Mesothelial cell of epicardium (in vitro differentiated cells): Measurements from ENCODE around the gene COL19A1. TPM values are rescaled to one million over a fixed set of nuclear protein-coding genes. Genes with fewer than 3 reads are reported as not detected.

Source experiments
- DNase-seq, 2 experiments: peaks; one replicate each; pipeline ENCODE4 v3.0.0; 2021; ENCODE audit warnings: low spot score in 2 of 2; ENCODE audit not compliant: unreplicated experiment in 2 of 2
- H3K27ac Mint-ChIP-seq: 2 replicates; pipeline ENCODE4 v1.8.0; 2021; ENCODE audit warnings: mixed read lengths
- H3K27me3 Mint-ChIP-seq: 2 replicates; pipeline ENCODE4 v1.8.0; 2021; ENCODE audit warnings: low read depth, mixed read lengths
- H3K36me3 Mint-ChIP-seq: 2 replicates; pipeline ENCODE4 v1.8.0; 2021; ENCODE audit warnings: mixed read lengths
- H3K4me1 Mint-ChIP-seq: 2 replicates; pipeline ENCODE4 v1.8.0; 2021; ENCODE audit warnings: mixed read lengths
- H3K4me3 Mint-ChIP-seq: 2 replicates; pipeline ENCODE4 v1.8.0; 2021; ENCODE audit warnings: mild to moderate bottlenecking, moderate library complexity, mixed read lengths
- H3K9me3 Mint-ChIP-seq: 2 replicates; pipeline ENCODE4 v1.8.0; 2021; ENCODE audit warnings: mixed read lengths
- total RNA-seq: library from RNA; stranded (reverse); gene quantifications from 3 replicates; pipeline ENCODE4 v1.2.1, GENCODE V29; 2021
- TF ChIP-seq, protein P1 (sequence below): fragments of 200-600 bp; sonication (generic); IDR thresholded peaks from one replicate; pipeline ENCODE4 v1.5.0; 2021; ENCODE audit warnings: antibody characterized with exemption; ENCODE audit not compliant: unreplicated experiment

The COL19A1 gene
- total RNA-seq, 1 donor from 2014 or later: 0.25 TPM

DNA sequence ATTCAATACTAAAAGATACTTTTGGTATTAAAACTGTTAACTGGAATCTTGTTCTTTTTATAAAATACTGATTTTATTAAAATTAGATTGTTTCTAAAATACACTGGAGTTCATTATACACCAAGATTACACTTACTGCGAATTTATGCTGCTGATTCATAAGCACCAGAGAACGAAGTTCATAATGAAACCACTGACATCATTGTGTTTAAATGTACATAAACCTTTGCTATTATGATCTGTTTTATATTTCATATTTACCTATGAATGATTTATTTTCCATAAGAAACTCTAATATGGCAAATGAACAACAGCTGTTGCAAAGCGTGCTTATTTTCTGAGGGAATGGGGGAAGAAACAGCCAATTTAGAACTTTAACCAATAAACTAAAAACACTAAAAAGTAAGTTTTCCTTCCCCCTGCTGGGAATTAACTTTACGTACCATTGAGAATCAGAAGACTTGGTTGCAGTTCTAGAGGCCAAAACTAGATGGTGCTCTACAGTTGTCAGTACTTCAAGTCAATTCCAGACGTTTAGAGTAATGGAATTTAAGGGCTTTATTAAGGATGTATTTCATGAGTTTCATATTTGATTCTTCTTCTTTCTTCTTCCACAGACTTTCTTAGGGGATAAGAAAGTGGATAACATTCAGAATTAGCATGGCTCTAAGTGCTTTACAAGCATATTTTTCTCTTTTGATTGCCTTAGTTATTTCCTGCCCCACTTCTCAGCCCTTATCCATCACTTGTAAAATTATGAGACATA lies 30.8 kb upstream of the COL19A1 start:
- no peaks in the 10 kb centered on the region for H3K36me3 Mint-ChIP-seq
- no peak overlapping the region for H3K4me3 Mint-ChIP-seq
- peaks cover 6% of the 10 kb centered on the region for H3K4me1 Mint-ChIP-seq
- DNase-seq: no peak
- H3K9me3 Mint-ChIP-seq: no peaks in the 10 kb centered on the region
- H3K27me3 Mint-ChIP-seq: no peaks in the 10 kb centered on the region
- no peak overlapping the region for H3K27ac Mint-ChIP-seq
- TF ChIP-seq, protein P1, sequence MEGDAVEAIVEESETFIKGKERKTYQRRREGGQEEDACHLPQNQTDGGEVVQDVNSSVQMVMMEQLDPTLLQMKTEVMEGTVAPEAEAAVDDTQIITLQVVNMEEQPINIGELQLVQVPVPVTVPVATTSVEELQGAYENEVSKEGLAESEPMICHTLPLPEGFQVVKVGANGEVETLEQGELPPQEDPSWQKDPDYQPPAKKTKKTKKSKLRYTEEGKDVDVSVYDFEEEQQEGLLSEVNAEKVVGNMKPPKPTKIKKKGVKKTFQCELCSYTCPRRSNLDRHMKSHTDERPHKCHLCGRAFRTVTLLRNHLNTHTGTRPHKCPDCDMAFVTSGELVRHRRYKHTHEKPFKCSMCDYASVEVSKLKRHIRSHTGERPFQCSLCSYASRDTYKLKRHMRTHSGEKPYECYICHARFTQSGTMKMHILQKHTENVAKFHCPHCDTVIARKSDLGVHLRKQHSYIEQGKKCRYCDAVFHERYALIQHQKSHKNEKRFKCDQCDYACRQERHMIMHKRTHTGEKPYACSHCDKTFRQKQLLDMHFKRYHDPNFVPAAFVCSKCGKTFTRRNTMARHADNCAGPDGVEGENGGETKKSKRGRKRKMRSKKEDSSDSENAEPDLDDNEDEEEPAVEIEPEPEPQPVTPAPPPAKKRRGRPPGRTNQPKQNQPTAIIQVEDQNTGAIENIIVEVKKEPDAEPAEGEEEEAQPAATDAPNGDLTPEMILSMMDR: peak; percentile 53

DNA sequence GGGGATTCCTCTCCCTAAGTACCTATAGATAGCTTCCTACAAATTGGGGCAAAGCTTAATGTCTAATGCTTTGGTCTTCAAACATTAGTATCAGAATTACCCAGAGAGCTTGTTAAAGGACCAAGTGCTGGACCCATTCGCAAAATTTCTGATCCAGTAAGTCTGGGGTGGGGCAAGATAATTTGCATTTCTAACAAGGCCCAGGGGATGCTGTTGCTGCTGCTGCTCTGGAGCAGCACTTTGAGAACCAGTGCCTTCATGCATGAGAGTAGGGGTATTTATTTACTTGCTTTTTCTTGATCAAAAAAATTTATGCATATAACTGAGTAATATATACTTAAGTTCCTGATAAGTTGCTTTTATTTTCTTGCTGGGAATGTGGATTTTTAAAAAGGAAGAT lies 24.5 kb upstream of the COL19A1 start:
- Mint-ChIP-seq H3K27me3 (no peaks in the 10 kb centered on the region), H3K36me3 (no peaks in the 10 kb centered on the region), H3K4me1 (no peaks in the 10 kb centered on the region), H3K9me3 (no peaks in the 10 kb centered on the region), H3K4me3 (no peak overlapping the region), H3K27ac (no peak overlapping the region)
- TF ChIP-seq, protein P1: no peak
- no peak for DNase-seq

DNA sequence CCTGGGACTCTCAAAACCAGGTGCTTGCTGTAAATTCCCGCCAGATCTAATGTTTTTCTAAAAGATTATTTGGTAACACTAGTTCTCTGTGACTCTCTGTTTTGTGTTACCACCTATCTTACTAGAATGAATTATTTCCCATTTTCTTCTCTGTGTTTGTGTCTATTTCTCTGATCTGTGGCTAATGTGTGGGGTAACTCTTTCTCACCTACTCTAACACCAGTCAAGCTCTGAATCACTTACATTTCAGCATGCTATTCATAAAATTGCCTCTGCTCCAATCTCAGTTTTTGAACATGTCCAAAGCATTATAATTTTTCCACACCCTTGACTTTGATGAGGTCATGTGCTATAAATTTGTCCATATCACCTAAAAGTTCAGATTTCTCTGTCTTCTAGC lies 23.2 kb upstream of the COL19A1 start:
- Mint-ChIP-seq H3K27me3 (no peaks in the 10 kb centered on the region), H3K27ac (no peak overlapping the region), H3K36me3 (no peaks in the 10 kb centered on the region), H3K9me3 (no peaks in the 10 kb centered on the region), H3K4me3 (no peak overlapping the region), H3K4me1 (no peaks in the 10 kb centered on the region)
- DNase-seq: no peak
- TF ChIP-seq, protein P1: no peak

DNA sequence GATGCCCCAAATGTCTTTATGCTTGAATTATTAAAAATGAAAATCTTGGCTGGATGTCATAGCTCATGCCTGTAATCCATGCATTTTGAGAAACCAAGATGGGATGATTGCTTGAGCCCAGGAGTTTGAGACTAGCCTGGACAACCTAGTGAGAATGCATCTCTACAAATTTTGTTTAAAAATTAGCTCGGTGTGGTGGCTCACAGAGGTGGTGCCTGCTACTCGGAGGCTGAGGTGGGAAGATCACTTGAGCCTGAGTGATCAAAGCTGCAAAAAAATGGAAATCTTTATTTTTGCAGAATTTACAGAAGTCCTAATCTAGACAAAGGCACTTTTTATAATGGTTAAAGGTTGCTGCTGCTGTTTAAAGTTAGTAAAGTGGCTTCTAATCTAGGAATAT lies 20.0 kb upstream of the COL19A1 start:
- Mint-ChIP-seq H3K27me3 (no peaks in the 10 kb centered on the region), H3K9me3 (no peaks in the 10 kb centered on the region), H3K4me3 (no peak overlapping the region), H3K36me3 (no peaks in the 10 kb centered on the region), H3K4me1 (no peaks in the 10 kb centered on the region), H3K27ac (no peak overlapping the region)
- no peak for DNase-seq
- TF ChIP-seq, protein P1: no peak

DNA sequence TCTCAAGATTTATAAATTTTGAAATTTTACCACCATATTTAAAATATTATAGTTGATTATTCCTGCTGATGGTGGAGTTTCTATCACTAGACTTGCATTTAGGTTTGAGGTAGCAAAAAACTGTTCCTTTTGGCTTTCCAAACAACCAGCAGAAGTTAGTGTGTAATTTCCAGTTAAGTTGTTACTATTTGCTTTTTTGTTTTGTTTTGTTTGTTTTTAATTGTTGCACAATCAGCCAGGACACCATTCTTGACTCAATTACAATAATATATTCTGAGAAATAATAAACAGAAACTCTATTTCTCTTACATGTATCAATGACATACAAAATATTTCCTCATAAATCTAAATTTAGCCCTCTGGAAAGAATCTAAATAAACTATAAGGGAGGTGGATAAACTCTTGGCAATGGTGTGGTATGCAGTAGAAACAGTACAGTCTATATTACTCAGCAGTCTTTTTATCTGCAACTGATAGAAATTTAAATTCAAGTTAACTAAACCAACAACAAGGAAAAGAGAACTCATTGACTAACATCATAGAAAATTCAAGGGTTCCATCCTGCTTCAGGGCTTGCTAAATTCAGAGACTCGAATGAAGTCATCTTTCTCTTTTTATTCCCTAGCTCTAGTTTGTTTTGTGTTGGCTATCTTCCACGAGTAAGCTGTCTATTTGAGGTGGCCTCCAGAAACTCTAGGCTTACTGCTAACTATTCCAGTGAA lies 19.4 kb upstream of the COL19A1 start:
- Mint-ChIP-seq H3K9me3 (no peaks in the 10 kb centered on the region), H3K4me3 (no peak overlapping the region), H3K27ac (no peak overlapping the region), H3K27me3 (no peaks in the 10 kb centered on the region), H3K4me1 (no peaks in the 10 kb centered on the region), H3K36me3 (no peaks in the 10 kb centered on the region)
- TF ChIP-seq, protein P1: no peak
- DNase-seq: no peak
